GM19035 (cell line): ENCODE measurements around the gene PLEKHG1.

Experiments
- ATAC-seq: cut with Tn5 transposase; IDR thresholded peaks from one replicate; pipeline ENCODE4 v1.9.1; 2021; ENCODE audit not compliant: unreplicated experiment

The PLEKHG1 gene

GRCh38 chr6:150599199-150600009, at the start of gene PLEKHG1:
Gene PLEKHG1 (plus strand): TSS chr6:150599885. CDS start chr6:150733682, 133,797 bp downstream.
- ATAC-seq, result peak; percentile 72

- no peak for ATAC-seq
These were observed 49.4 kb upstream of the PLEKHG1 start for GRCh38 chr6:150550244-150550643.

- ATAC-seq, result no peak
These were observed 42.6 kb upstream of the PLEKHG1 start for GRCh38 chr6:150557043-150557599.

GRCh38 chr6:150560004-150560883, 39.4 kb upstream of the PLEKHG1 start:
- no peak for ATAC-seq

- ATAC-seq, result no peak
These were observed 38.8 kb upstream of the PLEKHG1 start for GRCh38 chr6:150560884-150561219.

GRCh38 chr6:150565945-150566344, 33.7 kb upstream of the PLEKHG1 start:
- no peak for ATAC-seq

- ATAC-seq, result no peak
These were observed 33.2 kb upstream of the PLEKHG1 start for GRCh38 chr6:150566486-150566885.

- ATAC-seq, result no peak
These were observed 32.3 kb upstream of the PLEKHG1 start for GRCh38 chr6:150567380-150567779.

GRCh38 chr6:150567823-150568383, 31.8 kb upstream of the PLEKHG1 start:
- no peak for ATAC-seq

GRCh38 chr6:150568560-150568959, 31.1 kb upstream of the PLEKHG1 start:
- ATAC-seq, result no peak

GRCh38 chr6:150569161-150569560, 30.5 kb upstream of the PLEKHG1 start:
- no peak for ATAC-seq

GRCh38 chr6:150573041-150573681, 26.5 kb upstream of the PLEKHG1 start:
- no peak for ATAC-seq

GRCh38 chr6:150575836-150576235, 23.8 kb upstream of the PLEKHG1 start:
- no peak for ATAC-seq

- ATAC-seq, result no peak
These were observed 22.9 kb upstream of the PLEKHG1 start for GRCh38 chr6:150576651-150577226.

GRCh38 chr6:150579611-150580010, 20.1 kb upstream of the PLEKHG1 start:
- ATAC-seq, result no peak

- no peak for ATAC-seq
These were observed 19.2 kb upstream of the PLEKHG1 start for GRCh38 chr6:150580489-150580888.

GRCh38 chr6:150584065-150584464, 15.6 kb upstream of the PLEKHG1 start:
- ATAC-seq, result no peak

- no peak for ATAC-seq
These were observed 15.1 kb upstream of the PLEKHG1 start for GRCh38 chr6:150584596-150584995.

GRCh38 chr6:150586850-150587359, 12.8 kb upstream of the PLEKHG1 start:
- no peak for ATAC-seq

GRCh38 chr6:150587637-150588036, 12.0 kb upstream of the PLEKHG1 start:
- ATAC-seq, result no peak
